Pulmonary artery endothelial cell (primary cell): ENCODE data around the gene HDHD2. TPM values are rescaled to one million over a fixed set of nuclear protein-coding genes. Genes with fewer than 3 reads are reported as not detected.

ENCODE experiments used
- DNase-seq: peaks from one replicate; pipeline ENCODE4 v3.0.0-alpha.2; 2011; ENCODE audit warnings: low read depth, low spot score
- total RNA-seq: library from RNA; depleted of rRNA; stranded (reverse); fragments of >200 nt; gene quantifications from 2 replicates; pipeline ENCODE4 v1.2.3, GENCODE V29; 2014

Gene HDHD2
- total RNA-seq, 1 donor from 2014 or later = 17.7 TPM

DNA sequence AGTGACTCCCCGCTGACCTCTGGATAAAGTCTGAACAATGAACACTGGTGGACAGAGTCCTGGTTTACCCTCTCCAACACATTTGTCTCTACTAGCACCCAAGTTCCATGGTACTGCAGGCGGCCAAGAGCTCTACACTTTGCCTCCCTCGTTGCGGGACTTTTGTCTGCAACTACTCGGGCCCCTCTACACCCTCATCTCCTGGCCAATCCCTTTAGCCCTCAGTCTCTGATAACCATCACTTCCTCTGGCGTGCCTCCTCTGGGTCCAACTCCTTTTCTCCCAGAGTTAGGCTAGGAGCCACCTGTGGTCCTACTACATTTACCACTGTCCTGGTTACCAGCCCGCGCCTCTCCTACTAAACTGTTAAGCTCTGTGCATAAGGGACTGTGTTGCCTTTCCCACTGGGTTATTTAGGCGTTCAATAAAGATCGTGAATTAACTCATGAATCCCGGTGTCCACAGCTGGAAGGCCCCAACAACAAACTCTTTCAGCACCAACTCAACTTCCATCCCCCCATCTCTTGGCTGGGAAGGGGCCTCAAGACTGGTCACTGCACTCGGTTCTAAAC, 757 bp downstream of the HDHD2 start:
- DNase-seq = no peak

DNA sequence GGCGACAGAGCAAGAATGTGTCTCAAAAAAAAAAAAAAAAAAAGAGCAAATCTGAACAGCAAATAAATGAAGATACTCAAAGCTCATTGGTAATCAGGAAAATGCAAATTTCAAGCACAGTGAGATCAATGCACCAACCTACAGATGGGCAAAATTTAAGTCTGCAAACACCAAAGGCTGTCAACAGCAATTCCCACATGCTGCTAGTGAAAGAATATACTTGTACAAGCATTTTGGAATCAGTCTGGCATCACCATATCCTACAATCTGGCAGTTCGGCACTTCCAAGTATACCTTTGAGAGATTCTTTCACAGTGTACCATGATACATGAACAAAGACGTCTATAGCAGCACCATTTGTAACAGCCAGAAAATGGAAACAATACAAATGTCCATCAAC, 4.1 kb downstream of the HDHD2 start:
- DNase-seq = no peak

DNA sequence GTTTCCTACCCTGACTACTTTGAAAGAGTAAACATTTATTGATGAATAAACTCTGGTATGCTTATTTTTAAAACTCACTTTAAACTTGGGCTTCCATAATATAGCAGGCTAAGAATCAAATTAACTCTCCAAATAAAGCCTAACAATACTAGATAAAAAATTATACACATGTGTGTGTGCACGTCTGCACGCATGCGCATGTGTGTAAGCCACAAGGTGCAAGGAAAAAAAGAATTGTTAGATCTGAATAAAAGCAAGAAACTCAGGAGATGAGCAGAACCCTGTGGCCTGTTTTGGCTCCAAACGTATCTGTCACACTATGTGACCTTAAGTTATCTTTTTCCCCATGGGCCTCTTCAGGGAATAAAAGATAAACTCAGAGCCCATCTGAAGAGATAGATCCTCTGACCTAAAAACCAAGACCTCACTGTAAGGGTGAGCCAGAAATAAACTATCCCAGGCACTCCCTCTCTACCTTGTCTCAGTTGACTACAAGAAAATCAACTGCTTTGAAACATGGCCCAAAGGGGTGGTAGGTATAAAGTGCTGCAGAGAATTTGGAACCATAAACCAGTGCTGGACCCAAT, 6.3 kb downstream of the HDHD2 start:
- DNase-seq = no peak

DNA sequence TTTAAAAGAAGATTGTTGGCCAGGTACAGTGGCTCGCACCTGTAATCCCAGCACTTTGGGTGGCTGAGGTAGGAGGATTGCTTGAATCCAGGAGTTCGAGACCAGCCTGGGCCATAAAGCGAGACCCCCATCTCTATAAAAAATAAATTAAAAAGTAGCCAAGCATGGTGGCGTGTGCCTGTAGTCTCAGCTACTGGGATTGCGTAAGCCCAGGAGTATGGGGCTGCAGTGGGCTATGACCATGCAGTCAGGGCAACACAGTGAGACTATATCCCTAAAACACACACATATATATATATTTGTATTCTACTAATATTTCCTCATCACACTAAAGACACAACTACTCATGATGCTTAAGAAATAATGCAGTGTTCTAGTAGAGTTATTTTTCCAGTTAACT, 7.1 kb downstream of the HDHD2 start:
- no peak for DNase-seq

DNA sequence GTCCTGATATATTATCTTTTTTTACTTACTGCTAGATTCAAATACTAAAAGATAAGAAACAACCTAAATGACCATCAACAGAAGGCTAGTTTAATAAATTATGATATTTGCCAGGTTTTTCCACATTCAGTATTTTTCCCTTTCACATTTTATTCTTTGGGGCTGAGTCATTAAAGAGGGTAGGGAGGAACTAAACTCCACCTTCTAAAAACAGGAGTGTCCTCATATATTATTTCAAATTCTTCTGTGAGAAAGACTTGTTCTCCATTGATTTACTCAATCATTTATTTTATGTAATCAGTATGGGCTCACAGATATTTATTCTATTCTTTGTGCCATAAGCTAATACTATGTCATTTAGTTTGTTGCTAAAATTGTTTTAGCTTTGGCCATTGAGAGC, 9.0 kb downstream of the HDHD2 start:
- DNase-seq = no peak

GRCh38 chr18:47121146-47121545, 29.2 kb downstream of the HDHD2 start:
- no peak for DNase-seq

DNA sequence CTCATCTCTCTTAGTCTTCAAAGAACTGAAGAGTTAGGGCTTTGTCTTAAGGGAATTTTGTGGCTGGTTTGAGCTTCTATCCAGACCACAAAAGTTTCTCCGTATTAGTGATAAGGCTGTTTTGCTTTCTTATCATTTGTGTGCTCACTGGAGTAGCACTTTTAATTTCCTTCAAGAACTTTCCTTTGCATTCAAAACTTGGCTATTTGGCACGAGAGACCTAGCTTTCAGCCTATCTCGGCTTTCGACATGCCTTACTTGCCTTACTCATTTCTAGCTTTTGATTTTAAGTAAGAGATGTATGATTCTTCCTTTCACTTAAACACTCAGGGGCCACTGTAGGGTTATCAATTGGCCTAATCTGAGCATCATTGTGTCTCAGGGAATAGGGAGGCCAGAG, 29.9 kb downstream of the HDHD2 start:
- DNase-seq = no peak

DNA sequence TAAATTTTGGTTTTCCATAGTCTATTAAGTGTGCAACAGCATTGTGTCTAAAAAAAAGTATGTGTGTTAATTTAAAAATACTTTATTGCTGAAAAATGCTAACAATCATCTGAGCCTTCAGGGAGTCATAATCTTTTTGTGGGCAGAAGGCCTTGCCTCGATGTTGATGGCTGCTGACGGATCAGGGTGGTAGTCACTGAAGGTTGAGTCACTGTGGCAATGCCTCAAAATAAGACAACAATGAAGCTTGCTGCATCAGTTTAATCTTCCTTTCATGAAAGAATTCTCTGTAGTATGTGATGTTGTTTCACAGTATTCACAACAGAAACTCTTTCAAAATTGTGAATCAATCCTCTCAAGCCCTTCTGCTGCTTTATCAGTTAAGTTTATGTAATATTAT, 31.3 kb downstream of the HDHD2 start:
- no peak for DNase-seq

DNA sequence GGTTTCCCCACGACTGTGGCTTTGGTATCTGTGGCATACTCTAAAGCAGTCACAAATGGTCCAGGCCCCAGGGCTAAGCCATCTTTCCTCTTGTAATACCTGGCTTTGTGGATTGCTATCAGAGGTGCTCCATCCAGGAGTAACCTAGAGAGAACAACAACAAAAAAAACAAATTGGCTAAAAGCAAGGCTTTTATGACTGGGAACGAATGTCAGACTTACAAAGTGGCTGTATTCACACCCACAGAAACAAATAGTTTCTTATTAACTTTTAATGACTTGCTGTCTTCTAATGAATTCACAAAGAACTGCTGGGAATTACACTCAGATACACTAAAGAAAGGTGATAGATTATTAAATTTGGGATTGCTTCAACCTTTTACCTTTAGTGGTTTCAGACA, 35.1 kb downstream of the HDHD2 start:
- DNase-seq = no peak

GRCh38 chr18:47113796-47114540, 36.3 kb downstream of the HDHD2 start:
- no peak for DNase-seq

DNA sequence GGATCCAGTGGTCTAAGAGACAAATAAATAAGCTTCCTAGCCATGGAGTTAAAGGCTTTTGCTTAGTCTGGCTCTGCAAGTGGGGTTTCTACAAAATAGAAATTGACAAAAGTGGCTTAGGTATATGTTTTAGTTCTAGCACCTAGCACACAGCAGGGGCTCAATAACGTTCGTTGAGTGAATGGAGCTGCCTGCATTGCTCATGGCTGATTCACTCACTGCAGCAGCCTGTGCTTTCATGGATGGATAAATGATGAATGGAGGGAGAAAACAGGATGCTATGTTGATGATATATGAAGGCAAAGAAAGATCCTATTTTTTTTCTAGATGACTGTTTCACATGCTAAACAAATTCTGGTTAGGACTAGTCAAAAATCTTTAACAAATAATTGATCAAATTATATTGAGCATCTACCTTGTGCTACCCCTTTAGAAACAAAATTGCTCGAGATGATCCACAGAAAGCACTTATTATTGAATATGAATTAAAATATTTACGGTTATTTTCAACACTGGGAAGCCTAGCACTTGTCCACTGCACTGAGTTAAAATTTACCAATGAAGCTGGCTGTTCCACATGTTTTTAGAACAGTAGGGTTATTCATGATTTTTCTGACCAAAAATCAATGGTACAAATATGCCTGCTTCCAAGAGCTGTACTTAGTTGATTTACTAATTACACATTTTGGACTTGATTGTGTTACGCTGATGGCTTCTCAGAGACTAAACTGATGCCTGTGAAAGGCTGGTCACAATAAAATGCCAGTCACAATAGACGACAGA, 39.6 kb downstream of the HDHD2 start:
- DNase-seq = no peak

DNA sequence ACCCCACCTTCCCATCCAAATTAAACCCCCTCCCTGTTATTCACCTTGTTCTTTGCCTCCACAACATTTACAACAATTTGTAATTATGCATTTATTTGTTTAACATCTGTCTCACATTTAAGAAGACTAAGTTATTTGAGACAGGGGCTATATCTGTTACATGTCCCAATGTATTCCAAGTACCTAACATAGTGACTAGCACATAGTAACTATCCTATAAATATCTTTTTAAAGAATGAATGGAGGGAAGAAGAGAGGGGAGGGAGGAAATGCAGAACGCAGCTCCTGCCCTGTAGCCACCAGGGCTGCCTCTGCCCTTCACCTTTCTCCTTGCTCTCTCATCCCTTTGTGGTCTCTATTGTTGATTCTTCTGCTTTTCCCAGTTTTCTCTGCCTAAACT, 40.6 kb downstream of the HDHD2 start:
- no peak for DNase-seq

DNA sequence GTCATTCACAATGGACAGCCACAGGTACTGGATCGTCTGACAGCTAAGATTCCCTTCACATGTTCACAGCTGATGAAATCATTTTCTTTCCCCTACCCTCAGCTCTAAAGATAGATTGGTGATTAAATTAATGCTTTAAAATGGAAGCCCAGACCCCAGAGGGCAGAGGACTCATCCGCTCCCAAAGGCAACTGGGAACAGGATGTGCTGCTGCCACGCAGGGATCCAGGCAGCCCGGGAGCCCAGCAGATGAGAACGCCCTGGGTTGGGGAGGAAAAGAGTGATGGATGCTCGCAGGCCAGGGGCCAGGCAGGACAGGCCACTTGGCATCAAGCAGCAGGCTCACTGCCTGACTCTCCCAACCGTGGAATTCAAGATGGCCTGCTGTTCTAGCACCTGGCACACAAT, 41.3 kb downstream of the HDHD2 start:
- DNase-seq = no peak

GRCh38 chr18:47108373-47108772, 41.9 kb downstream of the HDHD2 start:
- DNase-seq = no peak

GRCh38 chr18:47100212-47100831, 50.0 kb downstream of the HDHD2 start:
- peak; percentile 3 for DNase-seq

DNA sequence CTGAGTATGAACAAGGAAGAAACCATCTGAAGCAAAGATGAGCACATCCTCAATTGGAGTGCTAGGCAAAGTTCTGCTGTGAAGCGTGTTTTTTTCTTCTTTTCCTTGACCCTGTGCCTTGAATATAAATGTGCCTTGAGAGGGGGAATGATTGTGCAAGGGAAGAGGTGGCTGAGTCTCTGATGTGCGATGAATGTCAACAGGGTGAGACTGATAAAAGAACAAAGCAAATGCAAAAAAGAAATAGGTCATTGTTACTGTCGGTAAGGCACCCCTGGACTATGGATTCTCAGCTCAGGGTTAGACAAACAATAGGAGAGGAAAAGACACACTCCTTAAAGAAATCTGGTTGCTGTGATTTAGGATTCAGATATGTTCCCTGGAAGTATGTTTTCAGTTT, 54.5 kb downstream of the HDHD2 start:
- no peak for DNase-seq

DNA sequence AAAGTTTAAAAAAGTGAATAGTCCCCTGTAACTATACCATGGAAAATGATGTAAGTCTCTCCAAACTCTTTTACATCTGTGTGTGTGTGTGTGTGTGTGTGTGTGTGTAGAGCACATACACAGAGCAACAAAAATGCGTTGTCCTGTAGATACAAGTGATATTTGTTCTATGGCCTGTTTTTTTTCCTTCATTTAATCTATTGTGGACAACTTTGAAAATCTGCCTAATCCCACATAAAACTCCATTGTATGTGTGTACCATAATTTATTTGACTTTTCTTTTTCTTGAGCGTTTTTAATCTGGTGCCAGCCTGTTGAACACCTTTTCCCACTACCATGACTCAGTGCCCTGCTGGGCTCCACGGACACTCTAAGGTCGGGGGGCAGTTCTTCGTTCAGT, 62.6 kb downstream of the HDHD2 start:
- no peak for DNase-seq

DNA sequence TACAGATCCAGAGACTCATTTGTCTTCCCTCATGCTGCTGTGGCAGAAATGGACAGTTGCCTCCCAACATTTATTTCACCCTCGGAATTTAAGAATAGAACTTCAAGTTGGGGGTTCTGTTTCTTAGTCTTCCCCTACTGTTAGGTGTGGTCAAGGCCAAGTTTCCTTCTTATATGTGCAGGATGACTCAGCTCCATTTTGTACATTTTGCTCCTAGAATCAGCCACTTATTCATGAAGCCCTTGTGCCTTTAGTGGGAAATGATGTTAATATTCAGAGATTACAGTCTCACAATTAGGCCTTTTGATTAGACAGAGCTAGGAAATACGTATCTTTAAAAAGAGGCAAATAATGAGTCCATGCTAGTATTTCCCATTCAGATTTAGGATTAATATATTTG, 68.7 kb downstream of the HDHD2 start:
- no peak for DNase-seq

DNA sequence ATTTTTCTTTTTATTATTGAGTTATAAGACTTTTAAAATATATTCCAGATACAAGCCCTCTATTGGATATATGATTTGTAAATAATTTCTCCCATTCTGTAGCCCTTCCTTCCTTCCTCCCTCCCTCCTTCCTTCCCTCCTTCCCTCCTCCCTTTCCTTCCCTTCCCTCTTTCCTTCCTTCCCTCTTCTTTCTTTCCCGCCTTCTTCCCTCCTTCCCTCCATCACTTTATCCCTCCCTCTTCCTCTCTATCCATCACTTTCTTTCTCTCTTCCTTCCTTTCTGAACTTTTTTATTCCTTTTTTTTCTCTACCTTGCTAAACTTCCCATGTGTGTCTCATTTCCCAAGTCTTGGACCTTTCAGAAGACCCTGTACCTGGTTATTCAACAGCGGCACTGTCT, 69.4 kb downstream of the HDHD2 start:
- no peak for DNase-seq

DNA sequence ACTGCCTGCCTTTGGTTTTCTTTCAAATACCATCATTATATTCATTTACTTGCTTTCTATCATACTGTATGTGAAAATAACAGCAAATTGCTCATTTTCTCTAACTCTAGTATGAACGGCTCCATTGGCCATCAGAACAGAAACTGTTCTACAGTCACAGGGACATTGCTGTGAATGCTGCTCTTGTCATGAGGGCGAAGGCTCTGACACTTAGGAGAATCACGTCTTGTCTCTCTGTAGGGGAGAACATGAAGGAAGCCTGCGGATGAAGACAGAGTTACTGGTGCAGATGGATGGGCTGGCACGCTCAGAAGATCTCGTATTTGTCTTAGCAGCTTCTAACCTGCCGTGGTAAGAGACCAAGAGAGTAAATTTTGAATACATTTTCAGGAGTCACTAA, 73.2 kb downstream of the HDHD2 start:
- no peak for DNase-seq

DNA sequence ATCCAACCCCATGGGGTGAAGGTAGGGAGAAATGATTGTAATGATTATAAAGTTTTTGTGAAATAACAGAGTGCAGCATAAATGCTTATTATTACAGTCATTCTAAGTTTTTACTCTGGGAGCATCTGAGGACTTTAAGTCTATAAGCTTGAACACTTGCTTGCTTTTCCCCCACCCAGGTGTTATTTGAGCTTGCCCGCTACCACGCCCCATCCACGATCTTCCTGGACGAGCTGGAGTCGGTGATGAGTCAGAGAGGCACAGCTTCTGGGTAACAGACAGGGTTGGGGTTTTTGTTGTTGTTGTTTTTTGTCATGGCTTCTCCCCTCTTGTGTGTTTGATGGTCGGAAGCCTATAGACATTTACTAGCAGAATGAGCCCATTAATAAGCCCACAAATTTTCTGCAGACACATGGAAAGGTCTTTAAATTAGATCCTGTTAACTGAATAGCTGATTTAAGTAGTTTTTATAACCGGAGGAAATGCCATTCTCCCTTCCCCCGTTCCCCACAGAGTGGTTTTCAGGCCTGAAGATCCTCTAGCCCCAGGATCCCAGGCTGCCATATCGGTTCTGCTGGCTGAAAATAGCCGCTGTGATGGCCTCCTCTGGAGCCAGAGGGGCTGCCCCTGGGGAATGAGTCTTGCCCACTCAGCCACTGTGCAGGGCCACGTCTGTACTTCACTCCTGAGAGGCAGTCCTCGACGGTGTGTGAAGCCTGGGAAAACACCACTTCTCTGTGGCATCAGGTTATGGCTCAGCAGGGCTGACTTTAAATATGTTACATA, 75.0 kb downstream of the HDHD2 start:
- no peak for DNase-seq
